HepG2 (cell line): ENCODE results near the gene CLPTM1L. TPM values are rescaled to one million over a fixed set of nuclear protein-coding genes. Genes with fewer than 3 reads are reported as not detected.

Experiments
- ATAC-seq: fragments of 200-7000 bp; cut with Tn5 transposase; 3 replicates; pipeline ENCODE4 v1.9.1; 2020; ENCODE audit warnings: mild to moderate bottlenecking, moderate library complexity
- BruUV-seq: library from RNA; stranded (reverse); fragments of 400-500 nt; replicated peaks from 2 replicates; lab custom pipeline; 2021; lab: Mats Ljungman, UMichigan
- CTCF ChIA-PET: fragments of 300-600 bp; formaldehyde crosslinking; extraction: SDS; loops from one replicate; lab custom pipeline; 2021; ENCODE audit warnings: low total read pairs, inconsistent platforms, low intra/inter-chr PET ratio; lab: Yijun Ruan, JAX
- POLR2A ChIA-PET: fragments of 350-600 bp; sonication (Branson Sonifier 250); formaldehyde crosslinking; loops from one replicate; lab custom pipeline; 2020; ENCODE audit warnings: antibody characterized with exemption, inconsistent platforms; lab: Yijun Ruan, JAX
- DNase-seq: peaks from one replicate; pipeline ENCODE4 v3.0.0-alpha.2; 2015; ENCODE audit warnings: low spot score
- FAIRE-seq: peaks from 3 replicates; lab custom pipeline; 2011; peaks lifted over from hg19 to GRCh38; lab: Jason Lieb, UNC
- H2AFZ ChIP-seq: one replicate; pipeline ENCODE4 v1.6.1; 2011; ENCODE audit warnings: low read length, inconsistent platforms
- H3K27ac ChIP-seq: fragments of 300-600 bp; 3 replicates; pipeline ENCODE4 v1.8.0; 2011; ENCODE audit warnings: mixed run types, mild to moderate bottlenecking, mixed read lengths, low read length, inconsistent platforms; ENCODE audit not compliant: insufficient read depth; ENCODE audit errors: extremely low read length
- H3K27me3 ChIP-seq, 2 experiments: fragments of 200-600 bp in 1 of 2; 2 replicates in 1 of 2; 3 replicates in 1 of 2; pipeline versions ENCODE4 v1.6.0 to v1.8.0; 2011; ENCODE audit warnings: low read length in 2 of 2, mild to moderate bottlenecking in 2 of 2, moderate library complexity in 2 of 2, inconsistent platforms in 1 of 2; ENCODE audit not compliant: insufficient read depth in 2 of 2, control insufficient read depth in 1 of 2
- H3K36me3 ChIP-seq, 2 experiments: fragments of 200-600 bp in 1 of 2; replicated peaks in 1 of 2; 2 replicates in 1 of 2; 3 replicates in 1 of 2; pipeline versions ENCODE4 v1.5.1 to v1.8.0; 2011; ENCODE audit warnings: low read length in 2 of 2, inconsistent platforms in 1 of 2; ENCODE audit not compliant: insufficient read depth in 2 of 2, control insufficient read depth in 1 of 2
- H3K4me1 ChIP-seq: 2 replicates; pipeline ENCODE4 v1.5.1; 2012; ENCODE audit warnings: low read length, inconsistent platforms; ENCODE audit not compliant: insufficient read depth
- H3K4me2 ChIP-seq: 2 replicates; pipeline ENCODE4 v1.6.0; 2011; ENCODE audit warnings: low read depth, low read length, inconsistent platforms
- H3K4me3 ChIP-seq, 3 experiments: fragments of 200-600 bp in 1 of 3; sonication (generic), shearing (Covaris generic) in 1 of 3; replicated peaks in 1 of 3; 2 replicates each; pipeline ENCODE4 v1.5.1; 2011 to 2016; ENCODE audit warnings: low read length in 3 of 3, inconsistent platforms in 2 of 3, low read depth in 2 of 3, mild to moderate bottlenecking in 2 of 3, control low read depth in 1 of 3, mixed read lengths in 1 of 3; ENCODE audit not compliant: insufficient read depth in 1 of 3
- H3K79me2 ChIP-seq: one replicate; pipeline ENCODE4 v1.6.1; 2011; ENCODE audit warnings: low read length, inconsistent platforms; ENCODE audit not compliant: insufficient read depth
- H3K9ac ChIP-seq: 2 replicates; pipeline ENCODE4 v1.6.0; 2011; ENCODE audit warnings: mild to moderate bottlenecking, low read depth, low read length, inconsistent platforms; ENCODE audit not compliant: insufficient read depth
- H3K9me3 ChIP-seq: 2 replicates; pipeline ENCODE4 v1.5.1; 2012; ENCODE audit warnings: mild to moderate bottlenecking, low read length
- H4K20me1 ChIP-seq: 2 replicates; pipeline ENCODE4 v1.6.0; 2011; ENCODE audit warnings: inconsistent platforms, mild to moderate bottlenecking, low read length, moderate library complexity; ENCODE audit not compliant: insufficient read depth
- FLYWCH1 ChIP-seq: sonication (generic); formaldehyde crosslinking; IDR thresholded peaks from 2 replicates; pipeline ENCODE4 v1.8.1; 2023; ENCODE audit warnings: mild to moderate bottlenecking, missing genetic modification reagents
- GLMP ChIP-seq: sonication (generic); formaldehyde crosslinking; IDR thresholded peaks from 2 replicates; pipeline ENCODE4 v1.9.0; 2021; ENCODE audit warnings: missing genetic modification reagents, mild to moderate bottlenecking, borderline replicate concordance
- MBD4 ChIP-seq: IDR thresholded peaks from 2 replicates; pipeline ENCODE4 v1.6.1; 2012; ENCODE audit warnings: low read length, inconsistent platforms, borderline replicate concordance
- MBNL3 ChIP-seq: fragments of 250-450 bp; sonication (Bioruptor Pico); conservative IDR thresholded peaks from 2 replicates; pipeline ENCODE4 v1.8.0; 2022; ENCODE audit warnings: mild to moderate bottlenecking, inconsistent platforms
- MNT ChIP-seq: fragments of 450-650 bp; IDR thresholded peaks from 2 replicates; pipeline ENCODE4 v1.6.1; 2016
- MXD3 ChIP-seq: IDR thresholded peaks from 2 replicates; pipeline ENCODE4 v1.6.1; 2016; ENCODE audit warnings: mild to moderate bottlenecking, missing biosample characterization, missing genetic modification reagents
- NFE2L2 ChIP-seq: fragments of 150-350 bp; IDR thresholded peaks from 2 replicates; pipeline ENCODE4 v1.6.1; 2014; ENCODE audit warnings: low read length
- SNRNP70 ChIP-seq: fragments of 200-400 bp; formaldehyde crosslinking; IDR thresholded peaks from 2 replicates; pipeline ENCODE4 v1.6.1; 2017; ENCODE audit warnings: mild to moderate bottlenecking, low read depth, low read length, moderate library complexity
- THAP7 ChIP-seq: sonication (generic); formaldehyde crosslinking; IDR thresholded peaks from 2 replicates; pipeline ENCODE4 v1.8.1; 2023; ENCODE audit warnings: mild to moderate bottlenecking, missing genetic modification reagents
- TRIM24 ChIP-seq: sonication (generic); formaldehyde crosslinking; IDR thresholded peaks from 2 replicates; pipeline ENCODE4 v1.8.0; 2022; ENCODE audit warnings: mild to moderate bottlenecking, missing genetic modification reagents
- ZNF546 ChIP-seq: sonication (generic); formaldehyde crosslinking; conservative IDR thresholded peaks from 2 replicates; pipeline ENCODE4 v1.8.1; 2023; ENCODE audit warnings: mild to moderate bottlenecking, missing genetic modification reagents
- ZNF672 ChIP-seq: sonication (generic); formaldehyde crosslinking; IDR thresholded peaks from 2 replicates; pipeline ENCODE4 v1.8.1; 2022; ENCODE audit warnings: missing genetic modification reagents
- WGBS: methylation state at CpG from one replicate; pipeline ENCODE4 v1.1.6; 2017; ENCODE audit warnings: low lambda C conversion rate; 5-methylcytosine and 5-hydroxymethylcytosine counted together
- in situ Hi-C: cut with HindIII; loops from 2 replicates; pipeline ENCODE4 v1.10.0; 2017; ENCODE audit warnings: low pct_unique_long_range_greater_than_20kb; ENCODE audit not compliant: extremely low pct_ligation_motif_present
- intact Hi-C: fragments of 100-400 bp; cut with micrococcal nuclease; formaldehyde crosslinking; loops from one replicate; pipeline ENCODE4 v1.10.0; 2022; ENCODE audit not compliant: unreplicated experiment
- polyA plus RNA-seq, 8 experiments: library from polyadenylated mRNA; depleted of rRNA in 3 of 8; stranded (reverse) in 7 of 8; unstranded in 1 of 8; fragments of >200 nt; fragmentation: Illumina TruSeq in 4 of 8; extraction: Trizol in 4 of 8; gene quantifications; 2 replicates each; pipeline versions ENCODE4 v1.2.1 to v1.2.3, GENCODE V29; 2011 to 2016; ENCODE audit warnings: low read depth in 4 of 8, missing spikeins in 1 of 8, mixed read lengths in 1 of 8; ENCODE audit not compliant: insufficient read depth in 1 of 8
- total RNA-seq, 5 experiments: library from RNA; depleted of rRNA; stranded (reverse); fragments of >200 nt; fragmentation: Illumina TruSeq; extraction: Trizol; gene quantifications; 2 replicates each; pipeline ENCODE4 v1.2.3, GENCODE V29; 2016; ENCODE audit warnings: low read depth in 1 of 5

CLPTM1L gene
- total and polyA plus RNA-seq, 2 of the 13 experiments (the other 11 are each of a cell fraction or from before 2014, with no cell fraction given), result 80.3 to 124 TPM

GRCh38 chr5:1274471-1274870 is 70.4 kb downstream of the CLPTM1L start:
- Histone ChIP-seq H3K4me3 (no peak overlapping the region), H3K9me3 (no peaks in the 10 kb centered on the region), H3K27me3 (peaks cover 0 to 16% of the 10 kb centered on the region in 2 experiments; a peak in 4 of 5 replicates), H3K27ac (no peak overlapping the region), H3K9ac (no peak overlapping the region), H4K20me1 (no peaks in the 10 kb centered on the region), H3K4me1 (no peaks in the 10 kb centered on the region), H3K4me2 (no peak overlapping the region), H3K36me3 (no peaks in the 10 kb centered on the region), H3K79me2 (no peaks in the 10 kb centered on the region), H2AFZ (no peak overlapping the region)
- no peak for ATAC-seq
- WGBS, result 40% methylated on average over 7 of the region's 16 CpGs
- ChIA-PET POLR2A (no interaction called here), CTCF (no interaction called here)
- intact Hi-C loops, result no loop called here
- BruUV-seq, result no TSS peak
- in situ Hi-C loops, result no loop called here
- no peak for FAIRE-seq
- no peak for DNase-seq
- no peak for TF ChIP-seq ZNF546
- TF ChIP-seq NFE2L2, result no peak
- TF ChIP-seq MBD4, result no peak

GRCh38 chr5:1273745-1274144 is 71.2 kb downstream of the CLPTM1L start:
- POLR2A ChIA-PET, result no interaction called here
- Histone ChIP-seq H3K4me1 (no peaks in the 10 kb centered on the region), H3K4me2 (no peak overlapping the region), H3K4me3 (no peak overlapping the region), H3K27me3 (peaks cover 0 to 11% of the 10 kb centered on the region in 2 experiments; a peak in 4 of 5 replicates), H4K20me1 (no peaks in the 10 kb centered on the region), H3K9me3 (no peaks in the 10 kb centered on the region), H3K36me3 (no peaks in the 10 kb centered on the region), H3K9ac (no peak overlapping the region), H2AFZ (no peak overlapping the region), H3K79me2 (no peaks in the 10 kb centered on the region), H3K27ac (no peak overlapping the region)
- intact Hi-C loops, result no loop called here
- FAIRE-seq (no peak), DNase-seq (no peak), ATAC-seq (no peak)
- 82% methylated on average over 20 of the region's 20 CpGs for WGBS
- CTCF ChIA-PET, result no interaction called here
- in situ Hi-C loops, result no loop called here
- no TSS peak for BruUV-seq
- TF ChIP-seq GLMP (CRISPR knock-in tag) (no peak), TRIM24 (CRISPR knock-in tag) (no peak), THAP7 (no peak), ZNF672 (CRISPR knock-in tag) (no peak), SNRNP70 (no peak), MXD3 (CRISPR knock-in tag) (no peak), MNT (no peak), MBNL3 (CRISPR knock-in tag) (no peak), FLYWCH1 (CRISPR knock-in tag) (no peak)
